ENCODE measurements around the gene CXXC5. TPM values are rescaled to one million over a fixed set of nuclear protein-coding genes. Genes with fewer than 3 reads are reported as not detected.

The CXXC5 gene
- total and polyA plus RNA-seq, 9 of the 15 experiments (the other 6 are each of a cell fraction or from before 2014, with no cell fraction given), result 1.9 to 123 (median 45.8) TPM

DNA sequence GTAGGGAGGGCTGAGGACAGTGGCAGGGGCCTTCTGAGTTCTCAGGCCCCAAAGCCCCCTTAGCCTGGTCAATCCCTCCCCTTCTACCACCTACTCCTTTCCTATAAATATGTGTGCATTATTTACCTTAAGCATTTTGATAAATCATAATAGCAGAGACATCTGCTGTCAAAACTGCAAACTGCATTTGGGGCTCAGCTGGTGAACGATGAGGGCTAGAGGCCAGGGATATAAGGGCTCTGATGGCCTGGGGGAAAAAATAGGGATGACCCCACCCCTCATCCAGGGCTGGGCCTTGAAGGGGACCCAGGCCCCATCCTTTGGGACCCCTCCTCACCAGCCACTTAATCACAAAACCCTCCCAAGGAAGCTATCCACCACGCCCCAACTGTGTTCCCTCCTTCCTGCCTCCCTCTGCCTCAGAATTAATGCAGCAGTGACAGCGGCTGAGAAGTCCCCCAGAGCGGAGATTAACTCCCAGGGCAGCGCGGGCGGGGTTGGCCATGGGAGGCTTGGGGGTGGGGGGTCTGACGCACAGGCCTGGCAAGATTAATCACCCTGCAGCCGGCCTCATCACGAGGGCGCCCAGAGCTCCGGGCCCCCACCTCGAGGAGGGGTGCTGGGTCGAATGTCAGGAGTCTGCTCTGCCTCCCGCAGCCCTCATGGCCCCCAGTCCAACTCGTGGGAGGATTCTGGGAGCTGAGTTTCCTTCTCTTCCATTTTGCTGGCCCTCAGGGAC lies 42.1 kb downstream of the CXXC5 start (continued):
- TF ChIP-seq E2F1 (CRISPR knock-in tag; IDR thresholded peaks at IDR 0.05), result no peak
- TF ChIP-seq ZNF175 (CRISPR knock-in tag; IDR thresholded peaks at IDR 0.05; ENCODE audit: low read depth), result 0 out of 2 replicates have a peak, but pooled peaks have one; percentile 33
- peak; percentile 69; the same call in 1 of the 2 replicates for TF ChIP-seq CREM (IDR thresholded peaks at IDR 0.05; ENCODE audit: low read depth)
- TF ChIP-seq, protein P1, sequence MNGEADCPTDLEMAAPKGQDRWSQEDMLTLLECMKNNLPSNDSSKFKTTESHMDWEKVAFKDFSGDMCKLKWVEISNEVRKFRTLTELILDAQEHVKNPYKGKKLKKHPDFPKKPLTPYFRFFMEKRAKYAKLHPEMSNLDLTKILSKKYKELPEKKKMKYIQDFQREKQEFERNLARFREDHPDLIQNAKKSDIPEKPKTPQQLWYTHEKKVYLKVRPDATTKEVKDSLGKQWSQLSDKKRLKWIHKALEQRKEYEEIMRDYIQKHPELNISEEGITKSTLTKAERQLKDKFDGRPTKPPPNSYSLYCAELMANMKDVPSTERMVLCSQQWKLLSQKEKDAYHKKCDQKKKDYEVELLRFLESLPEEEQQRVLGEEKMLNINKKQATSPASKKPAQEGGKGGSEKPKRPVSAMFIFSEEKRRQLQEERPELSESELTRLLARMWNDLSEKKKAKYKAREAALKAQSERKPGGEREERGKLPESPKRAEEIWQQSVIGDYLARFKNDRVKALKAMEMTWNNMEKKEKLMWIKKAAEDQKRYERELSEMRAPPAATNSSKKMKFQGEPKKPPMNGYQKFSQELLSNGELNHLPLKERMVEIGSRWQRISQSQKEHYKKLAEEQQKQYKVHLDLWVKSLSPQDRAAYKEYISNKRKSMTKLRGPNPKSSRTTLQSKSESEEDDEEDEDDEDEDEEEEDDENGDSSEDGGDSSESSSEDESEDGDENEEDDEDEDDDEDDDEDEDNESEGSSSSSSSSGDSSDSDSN (IDR thresholded peaks at IDR 0.05; ENCODE audit: borderline replicate concordance in 1 of 2, low read depth in 2 of 2, low read length in 2 of 2), result 0 out of 4 replicates have a peak, but pooled peaks of 1 of the 2 experiments have one; percentile 12
- TF ChIP-seq CBX2 (IDR thresholded peaks at IDR 0.05; ENCODE audit: insufficient read depth, low read length, poor library complexity, severe bottlenecking), result no peak
- no peak for TF ChIP-seq TBP (optimal IDR thresholded peaks at IDR 0.05; ENCODE audit: low read depth, low read length)
- TF ChIP-seq KAT2B (IDR thresholded peaks at IDR 0.05; ENCODE audit: low read depth, low read length), result no peak
- TF ChIP-seq CHAMP1 (IDR thresholded peaks at IDR 0.05), result no peak
- TF ChIP-seq ID3 (CRISPR knock-in tag; IDR thresholded peaks at IDR 0.05), result no peak
- no peak for TF ChIP-seq ID3 (tag; IDR thresholded peaks at IDR 0.05)

Measured in K562 (cell line).